Stimulated activated CD4-positive, alpha-beta T cell treated with anti-CD3 and anti-CD28 coated beads, TNF-alpha, amount 100 ng/mL, for 48 hours (primary cell): Measurements from ENCODE around the gene LIPK.

Experiments
- DNase-seq, 3 donors: peaks; one replicate each; pipeline ENCODE4 v3.0.0-alpha.2; 2020; ENCODE audit warnings: low read depth in 3 of 3

The LIPK gene

DNA sequence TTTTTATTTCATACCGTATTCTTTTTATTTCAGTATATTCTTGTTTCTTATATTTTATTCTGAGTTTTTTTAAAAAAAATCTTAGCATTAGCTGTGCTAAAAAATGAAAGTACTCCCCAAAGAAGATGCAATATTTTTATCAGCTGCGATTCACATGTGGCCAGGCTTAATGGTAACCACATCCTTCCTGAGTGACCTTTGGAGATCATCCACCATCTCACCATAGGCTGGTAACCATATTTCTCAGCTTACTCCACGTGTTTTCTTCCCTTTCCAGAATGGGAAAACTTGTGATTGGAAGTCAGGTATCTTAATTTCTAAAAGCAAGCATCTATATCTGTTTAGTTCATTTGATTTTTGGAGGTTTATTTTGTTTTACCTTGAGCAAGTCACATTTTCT lies 77.7 kb downstream of the LIPK start:
- DNase-seq = no peak

DNA sequence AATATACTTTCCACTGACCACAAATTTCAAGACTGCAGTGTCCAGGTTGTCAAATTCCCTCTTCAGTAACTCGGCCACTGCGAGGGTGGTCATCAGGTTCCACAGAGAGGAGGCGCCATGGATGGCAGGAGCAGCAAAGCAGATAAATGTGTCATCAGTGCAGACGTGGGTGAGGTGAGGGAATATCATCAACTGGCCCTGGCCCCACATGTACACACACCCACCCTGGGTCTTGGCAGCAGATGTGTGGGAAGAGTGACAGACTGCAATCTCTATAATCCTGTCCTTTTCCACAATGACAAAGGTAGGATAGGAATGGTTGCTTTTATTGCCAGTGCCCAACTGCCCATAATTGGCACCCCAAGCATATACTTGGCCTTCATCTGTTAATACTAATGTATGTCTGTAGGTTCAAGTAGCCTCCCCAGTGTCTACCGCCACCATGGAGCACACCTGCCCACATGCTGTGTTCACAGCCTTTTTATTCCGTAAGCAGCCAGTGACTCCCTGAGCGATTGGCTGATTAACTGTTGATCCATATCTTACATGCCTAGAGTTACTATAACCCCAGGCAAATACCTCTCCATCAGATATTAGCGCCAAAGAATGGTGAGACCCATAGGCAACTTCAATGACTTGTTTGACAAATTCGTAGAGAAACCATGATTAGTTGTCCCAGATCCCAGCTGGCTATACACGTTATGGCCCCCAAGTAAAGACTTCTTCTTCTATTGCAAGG lies 80.2 kb downstream of the LIPK start:
- no peak for DNase-seq

DNA sequence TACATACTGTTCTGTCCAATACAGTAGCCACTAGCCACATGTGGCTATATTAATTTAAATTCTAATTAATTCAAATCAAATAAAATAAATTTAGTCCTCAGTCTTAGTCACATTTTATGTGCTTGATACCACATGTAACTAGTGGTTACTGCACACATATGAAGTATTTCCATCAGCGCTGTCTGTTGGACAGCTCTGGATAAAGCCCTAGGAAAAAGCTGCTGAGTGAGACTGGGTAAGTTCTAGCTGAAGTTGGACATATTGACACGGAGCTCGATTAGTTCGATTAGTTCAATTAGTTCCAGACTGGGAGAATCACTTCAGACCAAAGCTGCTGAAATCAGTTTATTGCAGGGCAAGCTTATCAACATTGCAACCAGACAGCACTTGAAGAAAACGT lies 81.4 kb downstream of the LIPK start:
- no peak for DNase-seq

DNA sequence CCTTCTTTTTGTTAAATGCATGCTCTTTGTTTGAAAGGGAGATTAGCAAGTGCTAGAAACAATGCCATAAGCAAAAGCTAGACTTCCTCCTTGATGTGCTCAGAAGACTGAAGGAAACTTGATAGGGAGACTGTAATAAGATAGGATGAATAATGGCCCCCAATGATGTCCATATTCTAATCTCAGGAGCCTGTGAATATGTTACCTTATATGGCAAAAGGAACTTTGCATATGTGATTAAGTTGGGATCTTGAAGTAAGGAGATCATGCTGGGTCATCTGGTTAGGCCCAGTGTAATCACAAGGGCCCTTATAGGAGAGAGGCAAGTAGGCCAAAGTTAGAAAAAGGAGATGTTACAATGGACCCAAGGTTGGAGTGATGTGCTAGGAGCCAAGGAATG lies 82.9 kb downstream of the LIPK start:
- DNase-seq = no peak

DNA sequence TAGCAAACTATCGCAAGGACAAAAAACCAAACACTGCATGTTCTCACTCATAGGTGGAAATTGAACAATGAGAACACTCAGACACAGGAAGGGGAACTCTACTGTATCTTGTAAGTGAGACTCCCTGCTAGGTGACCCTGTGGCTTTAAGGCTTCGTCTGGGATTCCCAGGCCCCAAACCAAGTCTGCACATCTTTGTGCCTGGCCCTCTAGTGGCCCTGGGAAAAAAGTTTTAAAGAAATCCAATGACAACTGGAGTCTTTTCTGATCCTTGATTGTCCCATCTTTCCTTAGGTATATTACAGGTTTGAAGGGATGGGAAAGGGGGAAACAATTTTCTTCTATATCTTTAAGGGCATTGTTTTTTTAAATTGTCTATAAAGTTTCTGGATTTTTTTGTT lies 85.9 kb downstream of the LIPK start:
- DNase-seq = no peak

DNA sequence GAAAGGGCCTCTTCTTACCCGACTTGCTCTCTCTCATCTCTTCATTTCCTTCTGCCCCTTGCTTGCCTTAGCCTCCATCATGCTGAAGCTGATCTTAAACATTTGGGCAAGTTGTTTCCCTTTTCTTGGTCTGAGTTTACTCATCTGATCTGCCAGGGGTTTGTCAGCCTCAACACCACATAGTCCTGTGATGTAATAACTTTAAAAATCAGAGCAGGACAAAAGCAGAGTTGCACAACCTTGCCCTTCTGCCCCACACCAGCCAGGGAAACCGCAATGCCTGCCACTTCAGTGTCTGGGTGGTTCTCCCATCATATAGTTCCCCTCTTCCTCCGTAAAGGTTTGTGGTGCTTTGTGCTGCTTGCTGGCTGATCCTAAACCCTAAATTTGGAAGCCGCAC lies 86.6 kb downstream of the LIPK start:
- DNase-seq = no peak

DNA sequence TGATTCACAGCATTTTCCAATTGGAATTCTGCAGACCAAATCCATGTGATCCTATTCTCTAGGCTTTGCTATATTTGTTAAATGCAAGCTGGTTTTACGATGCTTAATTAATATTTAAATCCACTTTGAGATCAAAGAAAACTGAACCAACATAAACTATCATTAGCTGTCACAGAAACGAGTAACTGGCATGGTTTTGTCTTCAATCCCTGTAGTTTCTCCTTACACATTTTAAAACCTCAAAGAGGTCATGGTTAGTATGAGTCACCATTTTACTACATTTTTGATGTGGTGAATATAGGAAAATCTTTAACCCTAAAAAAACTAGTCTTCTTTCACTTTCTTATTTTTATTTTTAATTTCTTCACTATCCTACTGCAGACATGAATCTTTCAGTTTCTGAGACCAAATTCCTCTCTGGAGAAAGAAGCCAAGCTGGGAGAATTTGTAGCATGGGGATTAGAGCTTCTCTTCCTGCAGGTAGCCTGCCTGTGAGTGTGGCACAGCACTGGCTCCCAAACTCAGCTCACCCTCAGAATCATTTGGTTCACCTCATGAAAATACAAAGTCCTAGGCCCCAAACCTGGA lies 87.8 kb downstream of the LIPK start:
- DNase-seq = no peak

DNA sequence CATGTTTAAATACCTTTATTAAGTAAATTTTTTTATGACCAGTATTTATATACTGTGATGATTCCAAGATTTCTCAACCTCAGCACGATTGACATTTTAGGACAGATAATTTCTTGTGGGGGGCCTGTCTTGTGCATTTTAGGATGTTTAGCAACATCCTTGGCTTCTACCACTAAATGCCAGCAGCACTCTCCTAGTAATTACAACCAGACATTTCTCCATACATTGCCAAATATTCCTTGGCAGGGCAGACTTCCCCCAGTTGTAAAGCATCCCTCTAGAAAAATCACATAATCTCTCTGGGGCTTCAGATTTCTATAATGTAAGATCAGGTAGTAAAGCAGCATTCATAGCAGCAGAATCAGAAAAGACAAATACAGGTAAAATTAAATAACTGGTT lies 88.7 kb downstream of the LIPK start:
- DNase-seq = no peak

DNA sequence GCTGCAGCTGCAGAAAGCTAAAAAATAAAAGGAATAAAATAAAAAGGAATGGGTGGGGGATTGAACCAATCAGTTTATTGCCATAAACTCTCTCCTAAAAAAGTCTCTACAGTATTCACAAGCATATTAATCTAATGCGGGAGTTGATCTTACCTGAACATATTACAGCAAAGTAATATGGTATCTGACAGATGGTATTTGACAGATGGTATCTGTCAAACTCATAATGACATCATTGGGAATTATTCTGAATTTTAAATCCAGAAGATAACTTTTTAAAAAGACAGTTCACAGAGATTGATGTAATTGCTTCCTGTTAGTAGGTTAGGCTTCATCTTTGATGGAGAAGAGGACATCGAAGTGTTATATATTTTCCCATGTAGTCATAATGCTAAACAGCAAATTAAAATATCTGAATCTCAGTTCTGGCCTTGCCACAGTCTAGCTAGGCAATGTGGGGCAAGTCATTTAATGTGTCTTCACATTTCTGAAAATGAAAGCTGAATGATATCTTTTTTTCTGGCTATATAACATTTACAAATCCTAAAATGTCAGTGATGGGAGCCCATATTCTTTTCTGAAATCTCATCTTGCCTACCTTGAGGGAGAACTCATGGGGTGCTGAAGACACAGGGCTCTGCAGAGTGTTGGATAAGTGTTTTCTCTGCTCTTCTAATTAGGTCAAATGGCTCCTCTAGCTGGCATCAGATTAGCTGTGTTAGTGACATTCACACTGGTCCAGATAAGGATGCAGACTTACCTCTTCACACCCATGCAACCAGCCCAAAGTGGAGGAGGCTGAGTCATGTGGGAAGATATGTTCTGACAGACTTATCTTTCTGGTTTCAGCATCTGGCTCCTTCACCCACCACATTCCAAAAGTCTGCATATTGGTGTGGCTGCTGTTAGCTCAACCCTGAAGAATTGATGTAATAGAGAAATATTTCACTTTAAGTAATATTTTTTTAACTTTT lies 94.4 kb downstream of the LIPK start:
- peak in 2 of 3 donors; percentile 5 to 9 for DNase-seq
